AG09319 (cell line): ENCODE measurements around the gene PTTG1IP.

Source experiments
- DNase-seq: peaks from one replicate; pipeline ENCODE4 v3.0.0-alpha.2; 2010; ENCODE audit warnings: low read depth; ENCODE audit errors: extremely low read depth
- TF ChIP-seq, protein P1 (sequence below): IDR thresholded peaks from 2 replicates; pipeline ENCODE4 v1.5.1; 2011; ENCODE audit warnings: low read depth, mild to moderate bottlenecking, inconsistent platforms, low read length, moderate library complexity

Gene PTTG1IP

GRCh38 chr21:44814498-44815023 lies 58.9 kb downstream of the PTTG1IP start:
- DNase-seq, result no peak
- TF ChIP-seq, protein P1, sequence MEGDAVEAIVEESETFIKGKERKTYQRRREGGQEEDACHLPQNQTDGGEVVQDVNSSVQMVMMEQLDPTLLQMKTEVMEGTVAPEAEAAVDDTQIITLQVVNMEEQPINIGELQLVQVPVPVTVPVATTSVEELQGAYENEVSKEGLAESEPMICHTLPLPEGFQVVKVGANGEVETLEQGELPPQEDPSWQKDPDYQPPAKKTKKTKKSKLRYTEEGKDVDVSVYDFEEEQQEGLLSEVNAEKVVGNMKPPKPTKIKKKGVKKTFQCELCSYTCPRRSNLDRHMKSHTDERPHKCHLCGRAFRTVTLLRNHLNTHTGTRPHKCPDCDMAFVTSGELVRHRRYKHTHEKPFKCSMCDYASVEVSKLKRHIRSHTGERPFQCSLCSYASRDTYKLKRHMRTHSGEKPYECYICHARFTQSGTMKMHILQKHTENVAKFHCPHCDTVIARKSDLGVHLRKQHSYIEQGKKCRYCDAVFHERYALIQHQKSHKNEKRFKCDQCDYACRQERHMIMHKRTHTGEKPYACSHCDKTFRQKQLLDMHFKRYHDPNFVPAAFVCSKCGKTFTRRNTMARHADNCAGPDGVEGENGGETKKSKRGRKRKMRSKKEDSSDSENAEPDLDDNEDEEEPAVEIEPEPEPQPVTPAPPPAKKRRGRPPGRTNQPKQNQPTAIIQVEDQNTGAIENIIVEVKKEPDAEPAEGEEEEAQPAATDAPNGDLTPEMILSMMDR, result no peak

DNA sequence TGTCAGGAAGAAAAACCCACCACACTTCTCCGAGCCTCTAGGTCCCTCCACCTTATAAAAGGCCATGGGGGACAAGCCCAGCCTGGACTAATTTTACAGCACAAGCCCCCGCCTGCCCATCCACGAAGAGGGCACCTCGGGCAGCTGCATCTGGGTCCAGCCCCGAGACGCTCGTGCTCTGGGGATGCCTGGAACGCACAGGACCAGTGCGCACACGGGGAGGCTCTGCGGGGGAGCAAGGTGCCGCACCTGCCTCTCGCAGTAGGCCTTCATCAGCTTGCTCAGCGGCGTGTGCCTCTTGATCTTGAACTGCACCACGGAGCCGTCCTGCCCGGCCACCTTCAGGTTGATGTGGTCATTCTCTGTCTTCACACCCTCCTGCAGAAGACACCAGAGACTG lies 59.8 kb downstream of the PTTG1IP start:
- TF ChIP-seq, protein P1, result no peak

DNA sequence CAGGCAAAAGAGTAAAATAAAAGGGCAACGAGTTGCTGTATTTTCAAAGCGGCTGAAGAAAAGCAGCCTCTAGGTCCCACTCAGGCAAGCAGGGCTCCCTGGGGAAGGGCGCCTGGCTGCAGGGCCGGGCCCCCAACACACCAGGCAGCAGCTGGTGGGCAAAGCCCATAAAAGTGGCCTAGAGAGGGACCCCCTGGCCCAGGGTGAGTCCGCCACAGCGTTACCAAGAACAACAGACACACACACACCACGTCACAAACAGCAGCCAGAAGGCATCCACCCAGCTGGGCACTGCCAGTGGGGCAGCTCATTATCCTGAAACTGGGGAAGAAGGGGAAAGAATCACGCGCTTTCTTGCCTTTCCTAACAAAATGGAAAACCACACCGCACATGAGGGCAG lies 60.3 kb downstream of the PTTG1IP start:
- no peak for DNase-seq
- TF ChIP-seq, protein P1, result no peak

More for the DNA sequence above, 59.8 kb downstream of the PTTG1IP start:
- DNase-seq, result no peak

- no peak for DNase-seq
- TF ChIP-seq, protein P1, result no peak
These were observed 60.9 kb downstream of the PTTG1IP start for GRCh38 chr21:44812640-44813039.

DNA sequence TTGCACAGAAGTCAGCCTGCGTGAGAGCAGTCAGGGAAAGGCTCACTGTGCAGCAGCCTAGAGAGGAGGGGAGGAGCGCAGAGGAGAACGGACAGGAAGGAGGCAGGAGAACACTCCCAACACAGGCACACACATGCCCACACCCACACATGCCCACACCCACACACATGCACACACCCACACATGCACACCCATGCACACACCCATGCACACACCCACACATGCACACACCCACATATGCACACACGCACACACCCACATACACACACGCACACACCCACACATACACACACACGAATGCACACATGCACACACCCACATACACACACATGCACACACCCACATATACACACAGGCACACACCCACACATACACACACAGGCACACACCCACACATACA lies 62.7 kb downstream of the PTTG1IP start:
- TF ChIP-seq, protein P1, result no peak
- DNase-seq, result no peak

DNA sequence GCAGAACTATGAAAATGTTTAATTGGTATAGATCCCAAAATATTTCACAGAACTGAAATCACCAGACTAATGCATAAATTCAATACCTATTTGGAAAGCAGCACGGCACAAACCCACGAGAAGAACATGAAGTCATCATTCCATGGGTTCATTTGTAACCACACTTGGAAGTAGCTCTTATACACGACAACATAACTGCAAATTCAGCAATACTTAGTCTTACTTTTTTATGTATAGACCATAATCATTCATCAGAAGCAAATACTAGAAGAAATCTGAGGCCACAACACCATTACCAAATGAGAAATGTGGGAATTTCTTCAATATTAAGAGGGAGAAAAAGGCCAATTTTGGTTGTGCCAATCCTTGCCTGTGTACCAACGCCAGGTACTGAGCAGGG lies 67.6 kb downstream of the PTTG1IP start:
- TF ChIP-seq, protein P1, result no peak
- no peak for DNase-seq

GRCh38 chr21:44805226-44805625 lies 68.3 kb downstream of the PTTG1IP start:
- TF ChIP-seq, protein P1, result no peak
- no peak for DNase-seq
